Adrenal gland (tissue), 5 donors: Measurements from ENCODE around the gene DOCK6.

Experiments used
- CTCF ChIP-seq, 6 experiments: fragments of 450-650 bp in 4 of 6; fragments of 200-600 bp in 2 of 6; sonication (generic) in 1 of 6; IDR thresholded peaks; 1 replicate in 5 of 6; 2 replicates in 1 of 6; pipeline versions ENCODE4 v1.5.1 to v1.8.0; 2016 to 2021; ENCODE audit warnings: antibody characterized with exemption in 6 of 6, mild to moderate bottlenecking in 2 of 6, moderate library complexity in 1 of 6
- POLR2A ChIP-seq, 2 donors: fragments of 450-650 bp; IDR thresholded peaks; one replicate each; pipeline ENCODE4 v1.6.1; 2017; ENCODE audit warnings: antibody characterized with exemption in 2 of 2, mild to moderate bottlenecking in 2 of 2, moderate library complexity in 1 of 2
- donor health status: DM: no; HTN: no; CAD: no.

GRCh38 chr19:11279505-11280236 lies 17.3 kb upstream of the DOCK6 start:
- TF ChIP-seq CTCF (IDR thresholded peaks at IDR 0.05) (no peak), POLR2A (IDR thresholded peaks at IDR 0.05) (no peak)
